ENCODE data around the gene TXNDC11.

TXNDC11 gene

DNA sequence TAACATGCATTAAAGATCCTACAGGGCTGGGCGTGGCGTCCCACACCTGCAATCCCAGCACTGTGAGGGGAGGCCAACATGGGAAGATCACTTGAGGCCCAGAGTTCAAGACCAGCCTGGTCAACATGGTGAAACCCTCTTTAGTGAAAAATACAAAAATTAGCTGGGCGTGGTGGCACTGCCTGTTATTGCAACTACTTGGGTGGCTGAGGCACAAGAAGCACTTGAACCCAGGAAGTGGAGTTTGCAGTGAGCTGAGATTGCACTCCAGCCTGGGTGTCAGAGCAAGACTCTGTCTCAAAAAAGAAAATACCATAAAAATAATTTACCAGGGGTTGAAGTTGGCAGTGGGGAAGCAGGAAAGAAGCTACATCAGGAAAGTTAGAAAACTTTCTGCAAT, 12.9 kb downstream of the TXNDC11 start:
- TF ChIP-seq, protein P1, sequence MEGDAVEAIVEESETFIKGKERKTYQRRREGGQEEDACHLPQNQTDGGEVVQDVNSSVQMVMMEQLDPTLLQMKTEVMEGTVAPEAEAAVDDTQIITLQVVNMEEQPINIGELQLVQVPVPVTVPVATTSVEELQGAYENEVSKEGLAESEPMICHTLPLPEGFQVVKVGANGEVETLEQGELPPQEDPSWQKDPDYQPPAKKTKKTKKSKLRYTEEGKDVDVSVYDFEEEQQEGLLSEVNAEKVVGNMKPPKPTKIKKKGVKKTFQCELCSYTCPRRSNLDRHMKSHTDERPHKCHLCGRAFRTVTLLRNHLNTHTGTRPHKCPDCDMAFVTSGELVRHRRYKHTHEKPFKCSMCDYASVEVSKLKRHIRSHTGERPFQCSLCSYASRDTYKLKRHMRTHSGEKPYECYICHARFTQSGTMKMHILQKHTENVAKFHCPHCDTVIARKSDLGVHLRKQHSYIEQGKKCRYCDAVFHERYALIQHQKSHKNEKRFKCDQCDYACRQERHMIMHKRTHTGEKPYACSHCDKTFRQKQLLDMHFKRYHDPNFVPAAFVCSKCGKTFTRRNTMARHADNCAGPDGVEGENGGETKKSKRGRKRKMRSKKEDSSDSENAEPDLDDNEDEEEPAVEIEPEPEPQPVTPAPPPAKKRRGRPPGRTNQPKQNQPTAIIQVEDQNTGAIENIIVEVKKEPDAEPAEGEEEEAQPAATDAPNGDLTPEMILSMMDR (conservative IDR thresholded peaks at IDR 0.05; ENCODE audit: low read depth, low read length): no peak
- no peak overlapping the region for H3K4me3 ChIP-seq (ENCODE audit: low read length)
- DNase-seq (ENCODE audit: low read depth): no peak

DNA sequence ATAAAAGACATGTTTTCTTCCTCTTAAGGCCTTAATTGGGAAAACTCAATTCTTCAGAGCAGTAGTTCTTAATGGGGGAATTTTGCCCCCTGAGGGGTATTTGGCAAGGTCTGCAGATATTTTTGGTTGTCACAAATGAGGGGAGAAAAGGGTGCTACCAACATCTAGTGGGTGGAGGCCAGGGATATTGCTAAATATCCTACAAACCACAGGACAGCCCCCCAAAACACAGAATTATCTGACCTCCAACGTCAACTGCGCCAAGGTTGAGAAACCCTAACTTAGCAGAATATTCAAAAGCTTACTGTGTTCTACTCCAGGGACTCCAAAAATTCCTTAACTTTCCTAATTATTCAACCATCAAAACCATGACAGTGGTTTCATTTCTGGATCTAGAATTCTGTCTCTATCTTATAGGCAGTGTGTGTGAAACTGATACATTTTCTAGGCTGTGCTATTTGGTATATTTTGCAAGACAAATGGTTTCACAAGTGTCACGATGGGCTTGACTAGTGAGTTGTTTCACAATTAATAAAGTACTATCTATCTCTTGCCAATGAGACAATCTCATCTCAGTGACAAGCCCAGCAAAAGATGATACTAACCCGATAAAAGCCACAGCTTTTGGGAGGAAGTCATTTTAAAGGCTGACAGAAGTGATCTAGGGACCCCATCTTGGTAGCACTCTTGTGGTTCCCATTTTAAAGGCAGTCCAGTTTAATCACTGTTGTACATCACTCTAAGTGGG, 14.7 kb downstream of the TXNDC11 start:
- H3K4me3 ChIP-seq (ENCODE audit: low read length): no peak overlapping the region
- no peak for DNase-seq (ENCODE audit: low read depth)
- TF ChIP-seq, protein P1 (conservative IDR thresholded peaks at IDR 0.05; ENCODE audit: low read depth, low read length): no peak

DNA sequence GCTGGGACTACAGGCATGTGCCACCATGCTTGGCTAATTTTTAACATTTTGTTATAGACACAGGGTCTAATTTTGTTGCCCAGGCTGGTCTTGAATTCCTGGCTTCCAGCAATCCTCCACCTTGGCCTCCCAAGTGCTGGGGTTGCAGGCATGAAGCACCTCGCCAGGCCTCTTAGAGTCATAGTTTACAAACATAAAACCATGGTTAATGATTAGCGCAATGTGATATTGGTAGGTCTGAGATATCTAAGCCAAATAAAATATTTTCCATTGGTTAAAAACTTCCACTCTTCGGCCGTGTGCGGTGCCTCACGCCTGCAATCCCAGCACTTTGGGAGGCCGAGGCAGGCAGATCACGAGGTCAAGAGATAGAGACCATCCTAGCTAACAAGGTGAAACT, 16.6 kb downstream of the TXNDC11 start:
- TF ChIP-seq, protein P1 (conservative IDR thresholded peaks at IDR 0.05; ENCODE audit: low read depth, low read length): no peak
- no peak overlapping the region for H3K4me3 ChIP-seq (ENCODE audit: low read length)
- no peak for DNase-seq (ENCODE audit: low read depth)

DNA sequence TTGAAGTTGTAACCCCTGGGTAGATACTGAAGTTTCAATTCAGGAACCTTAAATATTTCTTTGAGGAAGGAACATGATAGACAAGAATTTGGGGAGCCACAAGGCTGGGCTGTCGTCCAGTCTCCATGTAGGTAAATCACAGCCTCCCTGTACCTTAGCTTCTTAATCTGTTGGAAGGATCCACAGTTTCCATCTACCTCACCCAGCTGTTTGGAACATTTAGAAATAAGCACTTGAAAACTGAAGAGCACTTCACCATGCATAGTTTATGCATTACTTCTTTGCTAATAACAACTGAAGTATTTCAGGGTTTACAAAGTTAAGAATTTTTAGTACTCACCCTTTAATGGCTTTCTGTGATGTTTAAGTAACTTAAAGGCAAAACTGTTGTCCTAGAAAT, 17.2 kb downstream of the TXNDC11 start:
- no peak for DNase-seq (ENCODE audit: low read depth)
- TF ChIP-seq, protein P1 (conservative IDR thresholded peaks at IDR 0.05; ENCODE audit: low read depth, low read length): no peak
- no peak overlapping the region for H3K4me3 ChIP-seq (ENCODE audit: low read length)

DNA sequence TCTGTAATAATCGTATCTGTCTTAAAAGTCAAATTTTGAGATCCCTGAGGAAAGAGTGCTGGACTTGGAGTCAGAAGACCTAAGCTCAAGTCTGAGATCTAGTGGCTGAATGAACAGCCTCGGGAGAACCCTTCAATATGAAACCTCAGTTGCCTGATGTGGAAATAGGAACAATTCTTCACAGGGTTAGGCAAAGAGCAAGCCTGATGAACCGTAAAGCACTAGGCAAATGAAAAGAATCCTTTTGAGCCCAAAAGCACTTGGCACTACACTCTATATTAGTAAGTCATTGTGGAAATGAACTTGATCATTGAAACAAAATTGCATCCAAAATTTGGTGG, 20.2 kb downstream of the TXNDC11 start:
- DNase-seq (ENCODE audit: low read depth): no peak
- TF ChIP-seq, protein P1 (conservative IDR thresholded peaks at IDR 0.05; ENCODE audit: low read depth, low read length): no peak

DNA sequence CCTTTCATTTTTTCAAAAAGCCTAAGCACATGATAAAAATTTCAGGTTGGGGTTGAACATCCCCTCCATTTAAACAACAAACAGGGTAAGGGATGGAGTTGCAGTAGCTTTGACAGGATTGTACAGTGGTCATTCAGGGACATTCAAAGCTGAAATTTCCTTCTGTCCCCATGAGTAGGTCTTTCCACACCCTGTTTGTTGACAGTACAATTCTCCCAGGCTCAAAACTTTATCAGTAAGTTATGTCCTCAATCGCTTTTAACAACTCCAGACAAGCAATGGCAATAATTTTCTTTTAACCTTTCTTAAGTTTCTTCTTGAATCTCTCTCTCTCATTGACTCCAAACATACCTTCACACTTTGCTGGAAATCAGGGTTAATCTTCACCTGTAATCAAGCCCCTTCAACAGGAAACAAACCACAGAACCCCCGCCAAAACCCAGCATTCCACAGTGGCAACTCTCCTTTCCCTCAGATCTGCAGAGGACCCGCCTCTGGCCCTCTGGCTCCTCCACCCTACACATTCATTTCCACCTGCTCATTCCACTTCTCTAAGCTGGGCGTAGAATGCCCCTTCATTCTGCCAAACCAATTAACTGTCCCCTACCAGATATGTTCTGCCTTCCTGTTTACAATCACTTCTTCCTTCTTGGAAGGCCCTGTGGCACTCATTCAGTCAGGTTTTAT, 20.7 kb downstream of the TXNDC11 start:
- H3K4me3 ChIP-seq (ENCODE audit: low read length): no peak overlapping the region
- TF ChIP-seq, protein P1 (conservative IDR thresholded peaks at IDR 0.05; ENCODE audit: low read depth, low read length): no peak
- DNase-seq (ENCODE audit: low read depth): no peak

More for the DNA sequence above, 20.2 kb downstream of the TXNDC11 start:
- H3K4me3 ChIP-seq (ENCODE audit: low read length): no peak overlapping the region

DNA sequence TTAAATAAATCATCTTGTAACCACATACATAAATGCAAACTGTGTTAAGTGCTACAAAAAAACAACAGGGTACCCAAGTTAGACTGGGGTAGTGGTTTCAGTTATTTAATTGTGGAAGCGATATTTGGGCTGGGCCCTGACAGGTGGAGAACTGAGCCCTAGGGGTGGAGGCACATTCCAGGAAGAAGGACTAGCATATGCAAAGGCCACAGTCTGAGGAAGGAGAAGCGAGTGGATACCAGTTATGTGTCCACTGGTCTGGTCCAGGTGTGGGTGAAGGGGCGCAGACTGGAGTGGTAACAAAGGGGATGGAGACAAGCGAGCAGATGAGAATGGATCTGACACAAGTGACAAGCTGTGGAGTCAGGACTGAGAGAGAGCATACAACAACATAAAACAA, 22.9 kb downstream of the TXNDC11 start:
- no peak overlapping the region for H3K4me3 ChIP-seq (ENCODE audit: low read length)
- no peak for DNase-seq (ENCODE audit: low read depth)
- TF ChIP-seq, protein P1 (conservative IDR thresholded peaks at IDR 0.05; ENCODE audit: low read depth, low read length): no peak
